GM12878 (cell line): ENCODE measurements around the gene COL25A1. TPM values are rescaled to one million over a fixed set of nuclear protein-coding genes. Genes with fewer than 3 reads are reported as not detected.

Experiments
- ATAC-seq: fragments of 200-7000 bp; cut with Tn5 transposase; 3 replicates; pipeline ENCODE4 v1.9.1; 2020; ENCODE audit warnings: mild to moderate bottlenecking, moderate library complexity
- BruUV-seq: library from RNA; stranded (reverse); fragments of 400-500 nt; replicated peaks from 2 replicates; lab custom pipeline; 2021; lab: Mats Ljungman, UMichigan
- CTCF ChIA-PET: fragments of 300-600 bp; sonication (Branson Sonifier 250); formaldehyde crosslinking; extraction: SDS; loops from one replicate; lab custom pipeline; 2021; ENCODE audit warnings: inconsistent platforms; lab: Yijun Ruan, JAX
- POLR2A ChIA-PET: fragments of 350-600 bp; formaldehyde crosslinking; extraction: SDS; loops from one replicate; lab custom pipeline; 2021; ENCODE audit warnings: inconsistent platforms; lab: Charles Lee
- RAD21 ChIA-PET: fragments of 300-600 bp; sonication (Branson Sonifier 250); formaldehyde crosslinking; loops from one replicate; lab custom pipeline; 2023; ENCODE audit warnings: antibody characterized with exemption; ENCODE audit not compliant: unreplicated experiment; lab: Charles Lee
- SMC1A ChIA-PET: fragments of 300-600 bp; sonication (Branson Sonifier 250); formaldehyde crosslinking; loops from one replicate; lab custom pipeline; 2023; ENCODE audit not compliant: unreplicated experiment, uncharacterized antibody; lab: Charles Lee
- DNase-seq: peaks from one replicate; pipeline ENCODE4 v3.0.0-alpha.2; 2011; ENCODE audit warnings: low read depth, low spot score
- FAIRE-seq: peaks from 3 replicates; lab custom pipeline; 2011; peaks lifted over from hg19 to GRCh38; lab: Jason Lieb, UNC
- H2AFZ ChIP-seq: 2 replicates; pipeline ENCODE4 v1.6.0; 2011; ENCODE audit warnings: low read depth, low read length, control low read depth; ENCODE audit not compliant: control insufficient read depth
- H3K27ac ChIP-seq: 2 replicates; pipeline ENCODE4 v1.5.1; 2011; ENCODE audit warnings: control low read depth; ENCODE audit not compliant: control insufficient read depth, insufficient read depth
- H3K27me3 ChIP-seq, 2 experiments: replicated peaks in 1 of 2; 2 replicates each; pipeline versions ENCODE4 v1.6.0 to v1.6.1; 2011; ENCODE audit warnings: low read length in 1 of 2; ENCODE audit not compliant: control insufficient read depth in 2 of 2, insufficient read depth in 2 of 2
- H3K36me3 ChIP-seq, 2 experiments: 2 replicates each; pipeline ENCODE4 v1.5.1; 2011; ENCODE audit warnings: low read length in 1 of 2; ENCODE audit not compliant: control insufficient read depth in 2 of 2, insufficient read depth in 2 of 2
- H3K4me1 ChIP-seq: 2 replicates; pipeline ENCODE4 v1.6.1; 2011; ENCODE audit warnings: mild to moderate bottlenecking, low read length, moderate library complexity, mixed read lengths; ENCODE audit not compliant: control insufficient read depth, insufficient read depth
- H3K4me2 ChIP-seq: 2 replicates; pipeline ENCODE4 v1.6.0; 2011; ENCODE audit warnings: control low read depth; ENCODE audit not compliant: control insufficient read depth, insufficient read depth
- H3K4me3 ChIP-seq: fragments of 200-600 bp; sonication (generic); 2 replicates; pipeline ENCODE4 v1.5.1; 2016
- H3K79me2 ChIP-seq: 2 replicates; pipeline ENCODE4 v1.6.0; 2011; ENCODE audit warnings: low read length; ENCODE audit not compliant: control insufficient read depth, insufficient read depth
- H3K9ac ChIP-seq: 2 replicates; pipeline ENCODE4 v1.8.0; 2011; ENCODE audit warnings: low read length, control low read depth, mixed read lengths; ENCODE audit not compliant: control insufficient read depth, insufficient read depth
- H3K9me3 ChIP-seq: replicated peaks from 3 replicates; pipeline ENCODE4 v1.5.1; 2011; ENCODE audit warnings: mild to moderate bottlenecking, low read length; ENCODE audit not compliant: control insufficient read depth, insufficient read depth
- H4K20me1 ChIP-seq: 2 replicates; pipeline ENCODE4 v1.6.0; 2011; ENCODE audit not compliant: control insufficient read depth, insufficient read depth
- ATF7 ChIP-seq: fragments of 450-650 bp; IDR thresholded peaks from 2 replicates; pipeline ENCODE4 v1.6.1; 2016; ENCODE audit warnings: low read depth, mild to moderate bottlenecking
- CBX3 ChIP-seq: fragments of 200-600 bp; sonication (generic); IDR thresholded peaks from 2 replicates; pipeline ENCODE4 v1.6.1; 2016; ENCODE audit warnings: low read depth, borderline replicate concordance
- CBX5 ChIP-seq: sonication (generic); IDR thresholded peaks from 2 replicates; pipeline ENCODE4 v1.6.1; 2016; ENCODE audit warnings: low read depth, moderate library complexity, mild to moderate bottlenecking, inconsistent platforms
- EP300 ChIP-seq, 2 experiments: fragments of 150-350 bp in 1 of 2; IDR thresholded peaks; 2 replicates each; pipeline ENCODE4 v1.6.1; 2011 to 2012; ENCODE audit warnings: low read depth in 2 of 2, low read length in 2 of 2, borderline replicate concordance in 1 of 2, improper control_type of control experiment in 1 of 2, inconsistent platforms in 1 of 2; ENCODE audit not compliant: control insufficient read depth in 1 of 2
- KAT2A ChIP-seq: conservative IDR thresholded peaks from 2 replicates; pipeline ENCODE4 v1.6.1; 2011; ENCODE audit warnings: low read depth, low read length; ENCODE audit not compliant: control insufficient read depth
- MTA2 ChIP-seq: fragments of 450-650 bp; IDR thresholded peaks from 2 replicates; pipeline ENCODE4 v1.6.1; 2016; ENCODE audit warnings: low read depth, mild to moderate bottlenecking, moderate library complexity
- NFYA ChIP-seq: IDR thresholded peaks from 2 replicates; pipeline ENCODE4 v1.6.1; 2011; ENCODE audit warnings: low read depth, mild to moderate bottlenecking, low read length, improper control_type of control experiment, borderline replicate concordance
- POLR2A ChIP-seq: IDR thresholded peaks from 2 replicates; pipeline ENCODE4 v1.6.1; 2011; ENCODE audit warnings: low read depth, mild to moderate bottlenecking, low read length
- RCOR1 ChIP-seq: conservative IDR thresholded peaks from 2 replicates; pipeline ENCODE4 v1.6.1; 2012; ENCODE audit warnings: low read depth, low read length, improper control_type of control experiment
- SREBF2 ChIP-seq: IDR thresholded peaks from 2 replicates; pipeline ENCODE4 v1.6.1; 2012; ENCODE audit warnings: mild to moderate bottlenecking, low read length
- TBL1XR1 ChIP-seq: IDR thresholded peaks from 2 replicates; pipeline ENCODE4 v1.6.1; 2012; ENCODE audit warnings: low read depth, low read length, improper control_type of control experiment
- ZNF384 ChIP-seq: IDR thresholded peaks from 2 replicates; pipeline ENCODE4 v1.6.1; 2012; ENCODE audit warnings: low read depth, mild to moderate bottlenecking, low read length, improper control_type of control experiment, borderline replicate concordance
- WGBS: methylation state at CpG from one replicate; pipeline ENCODE4 v1.1.6; 2016; ENCODE audit warnings: low lambda C conversion rate; ENCODE audit not compliant: insufficient replicate concordance, insufficient coverage; ENCODE audit errors: missing lambda C conversion rate; 5-methylcytosine and 5-hydroxymethylcytosine counted together
- in situ Hi-C: fragments of 300-500 bp; cut with MboI; formaldehyde crosslinking; loops from 9 replicates; pipeline ENCODE4 v1.14.3; 2018; ENCODE audit warnings: mixed read lengths
- intact Hi-C: fragments of 100-400 bp; cut with micrococcal nuclease; formaldehyde crosslinking; loops from one replicate; pipeline ENCODE4 v1.14.2; 2022; ENCODE audit not compliant: unreplicated experiment
- polyA plus RNA-seq, 11 experiments: library from polyadenylated mRNA; depleted of rRNA in 4 of 11; unstranded in 6 of 11; stranded (reverse) in 5 of 11; fragments of >200 nt; fragmentation: Nextera tagmentation in 4 of 11; fragmentation: Illumina TruSeq in 1 of 11; extraction: Ambion mirVana in 4 of 11; extraction: Trizol in 1 of 11; gene quantifications; 1 replicate in 1 of 11; 2 replicates in 10 of 11; pipeline versions ENCODE4 v1.2.1 to v1.2.3, GENCODE V29; 2011 to 2016; ENCODE audit warnings: inconsistent platforms in 2 of 11, missing spikeins in 2 of 11, low read depth in 1 of 11
- total RNA-seq, 4 experiments: library from RNA; depleted of rRNA in 3 of 4; stranded (reverse); fragments of >200 nt in 3 of 4; fragmentation: Illumina TruSeq in 1 of 4; extraction: Trizol in 1 of 4; gene quantifications; 2 replicates each; pipeline versions ENCODE4 v1.2.1 to v1.2.3, GENCODE V29; 2013 to 2021
- TF ChIP-seq, protein P1 (sequence below): fragments of 450-650 bp; IDR thresholded peaks from 2 replicates; pipeline ENCODE4 v1.6.1; 2017; ENCODE audit warnings: mild to moderate bottlenecking, moderate library complexity
- TF ChIP-seq, protein P2 (sequence below): fragments of 450-650 bp; IDR thresholded peaks from 2 replicates; pipeline ENCODE4 v1.6.1; 2018; ENCODE audit warnings: mild to moderate bottlenecking, low read depth, moderate library complexity; ENCODE audit not compliant: partially characterized antibody
- TF ChIP-seq, protein P3 (sequence below): IDR thresholded peaks from 2 replicates; pipeline ENCODE4 v1.6.1; 2012; ENCODE audit warnings: low read depth, low read length, improper control_type of control experiment

Gene COL25A1
- total and polyA plus RNA-seq, 10 of the 15 experiments (the other 5 are each of a cell fraction or from before 2014, with no cell fraction given) = 0.01 to 0.26 (median 0.12) TPM; not detected in 6

DNA sequence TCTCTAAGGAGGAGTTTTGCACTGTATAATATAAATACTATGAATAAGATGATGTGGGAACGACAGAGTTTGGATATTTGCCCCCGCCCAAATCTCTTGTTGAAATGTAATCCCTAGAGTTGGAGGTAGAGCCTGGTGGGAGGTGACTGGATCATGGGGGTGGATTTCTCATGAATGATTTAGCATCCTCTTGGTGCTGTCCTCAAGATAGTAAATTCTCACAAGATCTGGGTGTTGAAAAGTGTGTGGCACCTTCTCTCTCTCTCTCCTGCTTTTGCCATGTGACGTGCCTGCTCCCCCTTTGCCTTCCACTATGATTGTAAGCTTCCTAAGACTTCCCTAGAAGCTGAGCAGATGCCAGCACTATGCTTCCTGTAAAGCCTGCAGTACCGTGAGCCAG, 298.0 kb downstream of the COL25A1 start:
- FAIRE-seq = no peak
- CTCF ChIA-PET = no interaction called here
- Histone ChIP-seq H3K27ac (no peak overlapping the region), H2AFZ (no peak overlapping the region), H3K79me2 (no peaks in the 10 kb centered on the region), H3K4me1 (no peaks in the 10 kb centered on the region), H3K9me3 (no peaks in the 10 kb centered on the region), H3K4me3 (no peak overlapping the region), H3K36me3 (no peaks in the 10 kb centered on the region), H3K9ac (no peak overlapping the region), H3K27me3 (no peaks in the 10 kb centered on the region), H3K4me2 (no peak overlapping the region), H4K20me1 (no peaks in the 10 kb centered on the region)
- BruUV-seq = no TSS peak
- SMC1A ChIA-PET = interaction anchor here (0.9 kb wide), 1 partner anchor 19 kb away, joined by 4 read pairs; no protein-coding TSS in a partner anchor
- in situ Hi-C loops (no loop called here), intact Hi-C loops (no loop called here)
- RAD21 ChIA-PET = no interaction called here
- no peak for ATAC-seq
- POLR2A ChIA-PET = no interaction called here
- 40% methylated on average over 4 of the region's 4 CpGs for WGBS
- no peak for DNase-seq
- TF ChIP-seq CBX5 = no peak
- TF ChIP-seq, protein P1, sequence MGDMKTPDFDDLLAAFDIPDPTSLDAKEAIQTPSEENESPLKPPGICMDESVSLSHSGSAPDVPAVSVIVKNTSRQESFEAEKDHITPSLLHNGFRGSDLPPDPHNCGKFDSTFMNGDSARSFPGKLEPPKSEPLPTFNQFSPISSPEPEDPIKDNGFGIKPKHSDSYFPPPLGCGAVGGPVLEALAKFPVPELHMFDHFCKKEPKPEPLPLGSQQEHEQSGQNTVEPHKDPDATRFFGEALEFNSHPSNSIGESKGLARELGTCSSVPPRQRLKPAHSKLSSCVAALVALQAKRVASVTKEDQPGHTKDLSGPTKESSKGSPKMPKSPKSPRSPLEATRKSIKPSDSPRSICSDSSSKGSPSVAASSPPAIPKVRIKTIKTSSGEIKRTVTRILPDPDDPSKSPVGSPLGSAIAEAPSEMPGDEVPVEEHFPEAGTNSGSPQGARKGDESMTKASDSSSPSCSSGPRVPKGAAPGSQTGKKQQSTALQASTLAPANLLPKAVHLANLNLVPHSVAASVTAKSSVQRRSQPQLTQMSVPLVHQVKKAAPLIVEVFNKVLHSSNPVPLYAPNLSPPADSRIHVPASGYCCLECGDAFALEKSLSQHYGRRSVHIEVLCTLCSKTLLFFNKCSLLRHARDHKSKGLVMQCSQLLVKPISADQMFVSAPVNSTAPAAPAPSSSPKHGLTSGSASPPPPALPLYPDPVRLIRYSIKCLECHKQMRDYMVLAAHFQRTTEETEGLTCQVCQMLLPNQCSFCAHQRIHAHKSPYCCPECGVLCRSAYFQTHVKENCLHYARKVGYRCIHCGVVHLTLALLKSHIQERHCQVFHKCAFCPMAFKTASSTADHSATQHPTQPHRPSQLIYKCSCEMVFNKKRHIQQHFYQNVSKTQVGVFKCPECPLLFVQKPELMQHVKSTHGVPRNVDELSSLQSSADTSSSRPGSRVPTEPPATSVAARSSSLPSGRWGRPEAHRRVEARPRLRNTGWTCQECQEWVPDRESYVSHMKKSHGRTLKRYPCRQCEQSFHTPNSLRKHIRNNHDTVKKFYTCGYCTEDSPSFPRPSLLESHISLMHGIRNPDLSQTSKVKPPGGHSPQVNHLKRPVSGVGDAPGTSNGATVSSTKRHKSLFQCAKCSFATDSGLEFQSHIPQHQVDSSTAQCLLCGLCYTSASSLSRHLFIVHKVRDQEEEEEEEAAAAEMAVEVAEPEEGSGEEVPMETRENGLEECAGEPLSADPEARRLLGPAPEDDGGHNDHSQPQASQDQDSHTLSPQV = no peak
- no peak for TF ChIP-seq ATF7
- TF ChIP-seq SREBF2 = no peak
- TF ChIP-seq NFYA = no peak
- no peak for TF ChIP-seq POLR2A
- no peak for TF ChIP-seq CBX3
- TF ChIP-seq RCOR1 = no peak
- no peak for TF ChIP-seq ZNF384
- no peak for TF ChIP-seq MTA2
- TF ChIP-seq, protein P2, sequence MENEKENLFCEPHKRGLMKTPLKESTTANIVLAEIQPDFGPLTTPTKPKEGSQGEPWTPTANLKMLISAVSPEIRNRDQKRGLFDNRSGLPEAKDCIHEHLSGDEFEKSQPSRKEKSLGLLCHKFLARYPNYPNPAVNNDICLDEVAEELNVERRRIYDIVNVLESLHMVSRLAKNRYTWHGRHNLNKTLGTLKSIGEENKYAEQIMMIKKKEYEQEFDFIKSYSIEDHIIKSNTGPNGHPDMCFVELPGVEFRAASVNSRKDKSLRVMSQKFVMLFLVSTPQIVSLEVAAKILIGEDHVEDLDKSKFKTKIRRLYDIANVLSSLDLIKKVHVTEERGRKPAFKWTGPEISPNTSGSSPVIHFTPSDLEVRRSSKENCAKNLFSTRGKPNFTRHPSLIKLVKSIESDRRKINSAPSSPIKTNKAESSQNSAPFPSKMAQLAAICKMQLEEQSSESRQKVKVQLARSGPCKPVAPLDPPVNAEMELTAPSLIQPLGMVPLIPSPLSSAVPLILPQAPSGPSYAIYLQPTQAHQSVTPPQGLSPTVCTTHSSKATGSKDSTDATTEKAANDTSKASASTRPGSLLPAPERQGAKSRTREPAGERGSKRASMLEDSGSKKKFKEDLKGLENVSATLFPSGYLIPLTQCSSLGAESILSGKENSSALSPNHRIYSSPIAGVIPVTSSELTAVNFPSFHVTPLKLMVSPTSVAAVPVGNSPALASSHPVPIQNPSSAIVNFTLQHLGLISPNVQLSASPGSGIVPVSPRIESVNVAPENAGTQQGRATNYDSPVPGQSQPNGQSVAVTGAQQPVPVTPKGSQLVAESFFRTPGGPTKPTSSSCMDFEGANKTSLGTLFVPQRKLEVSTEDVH = no peak
- TF ChIP-seq, protein P3, sequence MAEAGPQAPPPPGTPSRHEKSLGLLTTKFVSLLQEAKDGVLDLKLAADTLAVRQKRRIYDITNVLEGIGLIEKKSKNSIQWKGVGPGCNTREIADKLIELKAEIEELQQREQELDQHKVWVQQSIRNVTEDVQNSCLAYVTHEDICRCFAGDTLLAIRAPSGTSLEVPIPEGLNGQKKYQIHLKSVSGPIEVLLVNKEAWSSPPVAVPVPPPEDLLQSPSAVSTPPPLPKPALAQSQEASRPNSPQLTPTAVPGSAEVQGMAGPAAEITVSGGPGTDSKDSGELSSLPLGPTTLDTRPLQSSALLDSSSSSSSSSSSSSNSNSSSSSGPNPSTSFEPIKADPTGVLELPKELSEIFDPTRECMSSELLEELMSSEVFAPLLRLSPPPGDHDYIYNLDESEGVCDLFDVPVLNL = no peak
- no peak for TF ChIP-seq KAT2A
- TF ChIP-seq TBL1XR1 = no peak
- TF ChIP-seq EP300 (IDR thresholded peaks at IDR 0.05; ENCODE audit: borderline replicate concordance in 1 of 2, control insufficient read depth in 1 of 2, low read depth in 2 of 2, low read length in 2 of 2) = no peak
